Measurements from ENCODE around the gene VPS4A. TPM values are rescaled to one million over a fixed set of nuclear protein-coding genes. Genes with fewer than 3 reads are reported as not detected.

VPS4A gene
- total and polyA plus RNA-seq, 2 of the 8 experiments (the other 6 are each of a cell fraction or from before 2014, with no cell fraction given) = 14.1 to 24.1 TPM

- TF ChIP-seq CTCF (IDR thresholded peaks at IDR 0.05; ENCODE audit: control extremely low read depth in 1 of 3, insufficient read depth in 1 of 3, low read depth in 1 of 3, low read length in 3 of 3) = 0 out of 4 replicates have a peak, but pooled peaks of 1 of the 3 experiments have one; percentile 5
- no peak for TF ChIP-seq RNF2 (IDR thresholded peaks at IDR 0.05; ENCODE audit: borderline replicate concordance, low read depth, low read length, missing control alignments, poor library complexity, severe bottlenecking)
- TF ChIP-seq SIN3A (conservative IDR thresholded peaks at IDR 0.05 in 1 of 2, IDR thresholded peaks at IDR 0.05 in 1 of 2; ENCODE audit: low read depth in 1 of 2, low read length in 2 of 2) = peak; percentile 13 to 81; a peak in 1 of 4 replicates
These were observed 610 bp downstream of the VPS4A start (continued) for GRCh38 chr16:69311533-69312387.

Data from H1 (cell line).